ENCODE results near the gene ARGLU1. TPM values are rescaled to one million over a fixed set of nuclear protein-coding genes. Genes with fewer than 3 reads are reported as not detected.
A peak's percentile ranks its signal among the peaks of the same experiment; 100 is the strongest.

The ARGLU1 gene
- total RNA-seq, 4 donors from 2014 or later, result 10.0 to 41.1 (median 12.9) TPM

DNA sequence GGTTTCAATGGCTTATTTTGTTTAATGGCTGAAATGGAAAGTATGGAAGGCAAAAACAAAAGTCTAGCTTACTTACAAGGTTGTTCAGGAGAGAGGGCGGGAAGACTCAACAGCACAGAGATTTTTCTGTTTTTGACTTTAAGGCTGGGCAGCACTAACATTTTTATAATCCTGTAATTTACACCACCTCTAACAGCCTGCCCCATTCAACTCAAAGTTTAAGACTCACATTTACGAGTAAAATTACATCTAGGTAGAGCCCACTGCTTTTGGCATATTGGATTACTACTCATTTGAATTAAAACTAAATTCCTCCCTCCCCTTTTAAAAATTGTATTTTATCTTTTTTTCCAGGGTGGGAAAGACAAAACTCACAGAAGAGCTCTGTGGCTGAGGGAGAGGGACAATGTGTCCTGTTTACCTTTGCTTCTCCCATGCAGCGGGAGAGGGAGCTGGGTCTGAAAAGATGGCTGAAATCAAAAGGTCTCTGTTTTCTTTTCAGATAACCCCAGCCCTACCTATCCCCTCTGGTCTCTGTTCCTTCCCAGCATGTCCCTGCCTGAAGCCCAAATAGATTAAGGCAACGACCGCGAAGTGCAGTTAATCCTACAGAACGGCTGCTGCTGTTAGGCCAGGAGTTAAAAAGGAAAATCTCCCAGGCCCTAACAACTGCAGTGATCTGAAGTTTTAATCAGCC, 39.1 kb downstream of the ARGLU1 start:
- peaks cover 18 to 24% of the 10 kb centered on the region in 2 donors for H3K4me1 ChIP-seq
- intact Hi-C loops (cut with DNase I; ENCODE audit: low total_unique reads) (no loop called here), in situ Hi-C loops (cut with MboI; ENCODE audit: low sequenced_read_pairs in 4 of 4) (loop anchor here (25.0 kb wide), 2 partner anchors 1117 to 1967 kb away; no protein-coding TSS in a partner anchor)

DNA sequence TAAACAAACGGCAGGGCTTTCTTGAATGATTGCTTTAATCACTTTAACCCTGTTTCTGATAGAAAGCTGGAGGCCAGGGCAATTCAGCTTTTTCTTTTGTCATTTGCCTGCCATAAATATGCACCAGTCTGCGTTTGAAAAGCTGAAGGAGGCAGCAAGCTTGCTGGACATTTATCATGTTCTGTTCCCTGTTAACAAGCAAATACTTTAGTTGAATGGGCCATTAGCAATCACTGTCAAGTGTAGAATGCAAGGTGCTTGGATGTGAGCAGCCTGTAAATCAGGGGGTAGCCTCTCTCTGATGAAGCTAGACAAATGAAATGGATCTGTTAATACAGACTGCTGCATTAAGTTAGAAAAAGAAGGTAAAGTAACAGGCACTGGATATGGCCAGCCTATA, 40.1 kb downstream of the ARGLU1 start:
- no peaks in the 10 kb centered on the region for H3K36me3 ChIP-seq
- H3K27me3 ChIP-seq, result no peaks in the 10 kb centered on the region
- no peak overlapping the region for H3K4me3 ChIP-seq
- no peaks in the 10 kb centered on the region for H3K9me3 ChIP-seq
- DNase-seq (no peak), ATAC-seq (no peak)
- no peak overlapping the region for H3K27ac ChIP-seq
- TF ChIP-seq POLR2A (IDR thresholded peaks at IDR 0.05) (no peak), CTCF (IDR thresholded peaks at IDR 0.05 in 4 of 5, conservative IDR thresholded peaks at IDR 0.05 in 1 of 5) (no peak)
- intact Hi-C loops (cut with DNase I; ENCODE audit: low total_unique reads), result no loop called here
- in situ Hi-C loops (cut with MboI; ENCODE audit: low sequenced_read_pairs in 4 of 4), result loop anchor here (25.0 kb wide), 2 partner anchors 1116 to 1966 kb away; no protein-coding TSS in a partner anchor
- H3K4me1 ChIP-seq, result peaks cover 22 to 32% of the 10 kb centered on the region in 2 donors

More for the DNA sequence above, 39.1 kb downstream of the ARGLU1 start:
- Histone ChIP-seq H3K27me3 (no peaks in the 10 kb centered on the region), H3K36me3 (no peaks in the 10 kb centered on the region), H3K27ac (peak overlapping the region in 1 of 4 donors; percentile 38), H3K9me3 (no peaks in the 10 kb centered on the region), H3K4me3 (no peak overlapping the region)
- DNase-seq (no peak), ATAC-seq (no peak)
- TF ChIP-seq POLR2A (IDR thresholded peaks at IDR 0.05), result no peak
- no peak for TF ChIP-seq CTCF (IDR thresholded peaks at IDR 0.05 in 4 of 5, conservative IDR thresholded peaks at IDR 0.05 in 1 of 5)

DNA sequence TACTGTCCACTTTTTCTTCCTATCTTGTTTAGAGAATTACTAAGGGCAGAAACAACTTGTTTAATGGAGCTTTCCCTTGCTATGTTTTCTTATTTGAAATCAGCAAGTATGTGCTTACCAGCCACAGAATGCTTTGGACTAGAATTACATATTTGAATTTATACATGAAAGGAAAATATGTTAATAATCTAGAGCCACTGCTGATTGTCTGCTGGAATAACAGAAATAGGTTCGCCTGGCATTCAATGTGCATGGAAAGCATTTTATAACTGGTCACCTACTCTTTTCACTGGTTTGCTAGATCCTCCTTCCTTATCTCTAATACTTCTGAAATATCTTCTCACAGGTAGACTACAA, 40.5 kb downstream of the ARGLU1 start:
- no peak for ATAC-seq
- intact Hi-C loops (cut with DNase I; ENCODE audit: low total_unique reads) (no loop called here), in situ Hi-C loops (cut with MboI; ENCODE audit: low sequenced_read_pairs in 4 of 4) (loop anchor here (25.0 kb wide), 2 partner anchors 1115 to 1965 kb away; no protein-coding TSS in a partner anchor)

GRCh38 chr13:106526738-106527444, 41.0 kb downstream of the ARGLU1 start:
- Histone ChIP-seq H3K4me1 (peaks cover 16 to 26% of the 10 kb centered on the region in 2 donors), H3K36me3 (no peaks in the 10 kb centered on the region), H3K27ac (no peak overlapping the region), H3K27me3 (no peaks in the 10 kb centered on the region), H3K9me3 (no peaks in the 10 kb centered on the region), H3K4me3 (no peak overlapping the region)
- in situ Hi-C loops (cut with MboI; ENCODE audit: low sequenced_read_pairs in 4 of 4) (loop anchor here (25.0 kb wide), 2 partner anchors 1115 to 1965 kb away; no protein-coding TSS in a partner anchor), intact Hi-C loops (cut with DNase I; ENCODE audit: low total_unique reads) (no loop called here)
- DNase-seq (no peak), ATAC-seq (no peak)
- TF ChIP-seq CTCF (IDR thresholded peaks at IDR 0.05 in 4 of 5, conservative IDR thresholded peaks at IDR 0.05 in 1 of 5) (no peak), POLR2A (IDR thresholded peaks at IDR 0.05) (no peak)

More for the DNA sequence above, 40.5 kb downstream of the ARGLU1 start:
- TF ChIP-seq CTCF (IDR thresholded peaks at IDR 0.05 in 4 of 5, conservative IDR thresholded peaks at IDR 0.05 in 1 of 5), result no peak
- no peak for TF ChIP-seq POLR2A (IDR thresholded peaks at IDR 0.05)
- Histone ChIP-seq H3K27me3 (no peaks in the 10 kb centered on the region), H3K36me3 (no peaks in the 10 kb centered on the region), H3K27ac (no peak overlapping the region), H3K9me3 (no peaks in the 10 kb centered on the region), H3K4me3 (no peak overlapping the region), H3K4me1 (peaks cover 19 to 31% of the 10 kb centered on the region in 2 donors)
- DNase-seq, result no peak

Data from gastrocnemius medialis (tissue), 4 donors.